ENCODE data around the gene NTPCR.
"Not testable (repeated sequence)": the region's sequence is repeated elsewhere in the genome, so short reads cannot be mapped to it uniquely, and the experiment has no call there.

Gene NTPCR

DNA sequence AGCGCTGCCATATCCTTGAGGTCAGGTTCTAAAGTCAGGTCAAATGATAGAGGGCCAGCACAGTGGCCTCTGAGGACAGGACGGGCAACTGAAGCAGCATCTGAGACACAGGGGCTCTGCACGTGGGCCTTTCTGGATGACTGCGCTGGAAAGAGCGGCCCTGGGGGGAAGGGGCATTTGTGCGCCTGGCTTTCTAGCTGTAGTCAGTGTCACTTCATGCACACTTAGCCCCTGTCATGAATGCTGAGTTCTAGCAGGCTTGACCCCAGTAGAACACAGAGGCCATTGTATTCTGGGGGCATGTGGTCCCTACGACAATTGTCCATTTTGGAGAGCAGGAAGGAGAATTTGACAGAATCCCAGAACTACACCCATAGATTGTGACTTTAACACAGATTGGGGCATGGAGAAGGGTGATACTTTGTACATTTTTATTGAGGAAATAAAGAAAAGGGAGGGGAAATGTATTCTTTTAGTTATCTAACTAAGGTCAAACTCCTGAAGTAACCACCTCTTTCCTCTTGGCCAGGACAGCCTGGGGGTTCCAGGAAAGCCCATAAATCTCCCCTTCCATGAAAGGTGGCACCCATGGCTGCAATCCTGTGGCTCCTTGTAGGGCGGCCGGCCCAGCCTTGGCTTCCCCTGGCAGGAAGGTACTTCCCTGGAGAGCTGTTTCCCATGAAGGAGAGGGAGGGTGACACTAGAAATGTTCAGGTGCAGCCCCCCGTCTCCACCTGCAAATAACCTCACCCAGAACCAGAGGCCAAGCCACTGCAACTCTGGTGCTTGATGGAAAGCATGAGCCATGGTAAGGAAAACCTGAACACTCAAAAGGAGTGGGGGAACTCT is 34.4 kb downstream of the NTPCR start:
- no peak for DNase-seq (ENCODE audit: low spot score)

DNA sequence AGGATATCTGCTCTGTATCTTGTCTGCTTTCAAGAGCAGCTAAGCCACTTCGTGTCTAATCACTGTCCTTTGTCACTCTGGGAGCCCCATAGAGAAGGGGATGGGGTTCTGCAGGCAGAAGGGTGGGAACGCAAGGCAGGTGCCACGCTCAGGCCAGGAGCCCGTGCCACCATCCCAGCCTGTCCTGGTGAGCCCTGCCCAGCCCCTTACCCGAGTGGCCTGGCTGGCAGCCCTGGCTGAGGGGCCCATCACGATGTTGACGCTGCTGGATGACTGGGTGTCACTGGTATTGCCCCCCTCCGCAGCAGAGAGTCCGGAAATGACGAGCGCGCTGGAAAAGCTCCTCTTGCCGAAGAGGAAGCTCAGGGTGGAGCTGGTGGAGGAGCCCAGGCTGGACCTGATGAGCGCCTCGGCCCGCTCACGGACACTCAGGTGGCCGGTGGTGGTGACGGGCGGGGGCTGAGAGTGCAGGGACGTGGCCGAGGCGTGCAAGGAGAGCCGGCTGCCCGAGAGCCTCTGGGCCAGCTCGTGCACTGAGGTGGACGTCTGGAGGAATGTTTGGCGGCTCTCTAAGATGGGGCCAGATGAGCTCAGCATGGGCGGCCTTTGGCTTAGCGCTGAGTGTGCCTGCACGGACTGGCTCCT is 35.6 kb downstream of the NTPCR start:
- DNase-seq (ENCODE audit: low spot score): no peak

DNA sequence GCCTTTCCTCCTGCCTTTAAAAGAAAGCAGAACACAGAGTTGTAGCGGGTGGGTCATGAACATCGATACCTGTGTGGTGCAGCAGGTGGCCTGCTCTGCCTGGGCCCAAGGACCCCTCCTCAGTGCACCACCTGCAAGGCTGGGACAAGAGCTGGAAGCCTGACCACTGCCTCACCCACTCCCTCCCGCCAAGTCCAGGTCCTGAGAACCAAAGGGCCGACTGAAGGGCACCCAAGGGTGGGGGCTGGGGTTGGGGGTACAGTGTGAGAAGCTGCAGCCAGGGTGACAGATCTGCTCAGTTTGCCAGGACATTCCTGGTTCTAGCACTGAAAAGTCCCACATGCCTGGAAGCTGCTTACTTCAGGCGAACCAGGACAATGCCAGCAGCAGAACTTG is 36.1 kb downstream of the NTPCR start:
- no peak for DNase-seq (ENCODE audit: low spot score)

DNA sequence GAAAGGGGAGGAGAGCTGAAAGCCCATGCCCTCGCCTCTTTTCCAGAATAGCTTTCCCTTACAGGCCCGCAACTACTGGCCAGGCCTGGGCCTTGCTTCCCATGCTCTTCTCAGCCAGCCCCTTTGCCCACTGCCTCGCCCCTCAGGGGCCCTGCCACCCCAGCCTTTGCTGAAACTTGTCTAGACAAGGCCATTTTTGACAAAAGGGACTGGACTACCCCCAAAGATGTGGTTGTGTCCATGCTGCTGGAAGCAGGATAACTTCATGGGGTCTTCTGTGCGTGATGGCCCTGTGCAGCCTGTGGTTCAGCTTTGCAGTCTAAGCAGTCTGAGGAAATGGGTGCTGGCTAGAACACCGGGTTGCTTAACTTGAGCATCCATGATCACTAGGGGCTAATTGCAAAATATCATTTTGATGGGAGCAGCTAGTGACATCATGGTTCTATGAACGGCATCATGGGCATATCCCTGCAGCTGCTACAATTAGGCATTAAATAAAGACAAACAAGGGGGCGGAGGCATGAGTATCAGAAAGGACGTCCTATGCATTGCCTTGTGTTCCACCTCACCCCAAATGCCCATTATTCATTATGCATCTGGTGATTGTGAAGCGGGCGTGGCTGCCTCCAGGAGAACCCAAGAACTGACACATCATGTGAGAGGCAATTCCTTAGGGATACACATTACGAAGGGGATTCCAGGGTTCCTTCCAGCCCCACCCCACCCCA is 36.8 kb downstream of the NTPCR start:
- no peak for DNase-seq (ENCODE audit: low spot score)

DNA sequence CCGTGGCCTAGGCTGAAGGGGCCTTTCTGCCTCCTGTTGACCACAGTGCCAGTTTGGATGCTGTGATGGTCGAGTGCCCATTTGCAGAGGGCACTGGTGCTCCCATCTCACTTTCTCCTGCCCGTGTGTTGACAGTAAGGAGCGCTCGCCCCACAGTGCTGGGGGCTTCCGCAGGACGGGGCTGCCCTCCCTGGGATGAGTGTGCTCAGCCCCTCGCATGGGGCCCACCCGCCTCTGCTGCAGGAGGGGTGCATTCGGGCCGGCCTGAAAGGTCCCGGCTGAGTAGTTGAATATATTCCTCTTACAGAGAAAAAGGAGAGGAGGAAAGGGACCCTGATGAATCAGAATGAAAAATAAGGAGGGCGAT is 37.3 kb downstream of the NTPCR start:
- no peak for DNase-seq (ENCODE audit: low spot score)

DNA sequence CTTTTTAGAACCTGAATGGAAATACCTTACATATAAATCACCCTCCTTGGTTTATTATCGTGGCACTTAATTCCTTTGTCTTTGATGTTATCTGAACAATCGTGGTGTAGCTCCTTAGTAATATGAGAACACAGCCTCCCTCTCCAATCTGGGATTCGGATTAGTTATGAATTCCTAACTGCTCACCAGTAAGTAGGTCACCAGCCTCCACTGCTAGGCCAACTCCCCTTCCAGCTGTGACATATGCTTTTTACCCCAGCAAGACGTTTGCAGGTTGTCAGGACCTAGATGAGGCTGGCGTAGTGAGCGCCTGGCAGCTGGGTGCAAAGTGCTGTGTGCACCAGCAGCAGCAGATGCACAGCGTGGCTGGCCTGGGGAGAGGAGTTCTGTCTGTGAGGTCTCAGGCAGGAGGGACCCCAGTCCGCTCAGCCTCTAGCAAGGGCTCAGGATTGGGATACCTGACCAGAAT is 38.2 kb downstream of the NTPCR start:
- no peak for DNase-seq (ENCODE audit: low spot score)

DNA sequence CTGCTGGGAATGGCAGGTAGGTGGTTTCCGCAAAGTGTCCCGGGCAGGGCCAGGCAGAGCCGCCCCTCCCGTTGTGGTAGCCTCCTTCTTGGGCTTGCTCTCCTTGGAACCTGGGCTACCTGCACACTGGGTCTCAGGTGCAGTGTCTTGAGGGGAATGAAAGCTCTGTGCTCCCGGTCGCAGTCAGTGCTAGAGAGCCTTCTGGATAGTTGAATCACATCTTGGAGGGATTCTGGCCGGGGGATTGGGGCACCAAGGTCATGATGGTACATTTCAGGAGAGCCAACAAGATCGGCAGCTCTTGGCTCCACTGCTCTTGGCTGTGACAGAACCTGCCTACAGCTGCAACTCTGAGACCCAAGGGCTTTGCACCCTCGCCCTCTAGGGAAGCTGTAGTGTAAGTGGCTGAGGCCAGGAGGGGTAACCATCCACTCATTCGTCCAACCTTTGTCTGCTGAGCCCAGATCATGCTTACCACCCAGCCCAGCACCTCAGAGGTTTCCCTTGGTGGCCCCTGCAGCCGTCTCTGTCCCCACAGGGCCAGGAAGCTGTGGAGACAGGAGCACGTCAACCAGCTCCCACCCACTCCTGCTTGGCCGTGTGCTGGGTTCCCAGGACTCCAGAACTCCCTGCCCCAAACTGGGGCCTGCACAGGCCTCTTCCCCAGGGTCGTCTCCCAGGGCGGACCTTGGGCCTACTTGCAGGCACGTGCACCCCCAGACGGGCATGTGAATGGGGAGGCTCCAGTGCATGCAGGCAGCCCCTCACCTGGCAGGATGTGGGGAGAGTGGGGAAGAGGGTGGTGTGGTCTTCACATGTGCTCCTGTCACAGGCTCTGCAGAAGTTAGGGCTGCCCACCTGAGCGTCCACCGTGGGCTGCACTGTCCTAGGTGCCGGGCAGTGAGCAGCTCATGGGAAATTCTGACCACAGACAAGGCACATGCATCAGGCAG is 40.0 kb downstream of the NTPCR start:
- DNase-seq (ENCODE audit: low spot score): no peak

DNA sequence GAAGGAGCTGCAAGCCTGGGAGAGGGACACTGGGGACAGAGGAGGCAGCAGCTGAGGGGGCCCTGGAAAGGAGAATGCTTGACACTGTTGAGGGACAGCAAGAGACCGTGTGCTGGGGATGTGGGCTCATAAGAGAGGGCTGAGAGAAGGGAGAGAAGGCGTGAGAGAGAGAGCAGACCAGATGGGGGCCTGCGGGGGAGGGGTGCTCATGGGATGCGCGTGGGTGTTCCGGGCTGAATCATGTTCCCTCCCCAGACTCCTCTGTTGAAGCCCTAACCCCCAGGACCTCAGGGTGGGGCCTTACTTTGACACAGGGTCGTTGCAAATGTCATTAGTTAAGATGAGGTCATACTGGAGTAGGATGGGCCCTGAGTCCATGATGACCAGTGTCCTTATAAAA is 40.8 kb downstream of the NTPCR start:
- no peak for DNase-seq (ENCODE audit: low spot score)

DNA sequence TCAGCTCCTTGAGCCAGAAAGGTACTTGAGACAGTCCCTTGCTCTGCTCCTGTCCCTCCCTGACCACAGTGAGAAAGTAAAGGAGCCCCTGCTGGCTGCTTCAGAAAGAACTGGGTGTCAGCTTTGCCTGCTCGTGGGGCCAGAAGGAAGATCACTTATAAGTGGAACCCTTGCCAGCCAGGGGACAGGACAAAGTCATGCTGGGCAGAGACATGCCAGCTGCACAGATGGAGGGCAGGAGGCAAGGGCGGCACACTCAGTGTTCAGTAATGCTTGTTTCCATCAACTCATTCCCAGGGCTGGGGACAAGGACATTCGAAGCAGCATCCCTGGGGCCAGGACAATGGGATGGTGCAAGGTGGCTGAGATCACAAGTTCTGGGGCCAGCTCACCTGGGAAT is 41.8 kb downstream of the NTPCR start:
- no peak for DNase-seq (ENCODE audit: low spot score)

DNA sequence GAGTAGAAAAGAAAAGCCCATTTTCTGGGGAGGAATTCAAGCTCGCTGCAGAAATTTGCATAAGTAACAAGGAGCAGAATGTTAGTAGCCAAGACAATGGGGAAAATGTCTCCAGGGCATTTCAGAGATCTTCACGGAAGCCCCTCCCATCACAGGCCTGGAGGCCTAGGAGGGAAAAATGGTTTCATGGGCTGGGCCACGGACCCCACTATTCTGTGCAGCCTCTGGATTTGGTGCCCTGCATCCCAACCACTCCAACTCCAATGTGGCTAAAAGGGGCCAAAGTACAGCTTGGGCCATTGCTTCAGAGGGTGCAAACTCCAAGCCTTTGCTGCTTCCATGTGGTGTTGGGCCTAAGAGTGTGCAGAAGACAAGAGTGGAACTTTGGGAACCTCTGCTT is 43.1 kb downstream of the NTPCR start:
- DNase-seq (ENCODE audit: low spot score): no peak

DNA sequence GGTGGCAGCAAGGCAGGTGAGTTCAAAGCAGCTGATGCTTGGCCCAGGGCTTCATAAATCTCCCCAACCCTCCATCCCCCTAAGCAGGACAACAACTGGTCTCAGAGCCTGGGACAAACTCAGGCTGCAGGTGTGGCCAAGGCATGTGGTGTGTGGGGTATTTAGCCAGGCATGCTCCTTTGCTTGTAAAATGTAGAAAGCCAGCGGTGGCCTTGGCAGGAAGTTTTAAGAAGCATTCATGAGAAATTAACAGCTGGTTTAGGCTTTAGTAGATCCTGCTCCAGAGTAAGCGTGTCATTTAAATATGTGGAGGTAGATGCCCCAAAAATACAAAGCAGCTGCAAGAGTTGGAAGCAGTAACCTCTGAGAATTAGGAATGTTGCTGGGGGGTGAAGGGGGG is 44.8 kb downstream of the NTPCR start:
- no peak for DNase-seq (ENCODE audit: low spot score)

DNA sequence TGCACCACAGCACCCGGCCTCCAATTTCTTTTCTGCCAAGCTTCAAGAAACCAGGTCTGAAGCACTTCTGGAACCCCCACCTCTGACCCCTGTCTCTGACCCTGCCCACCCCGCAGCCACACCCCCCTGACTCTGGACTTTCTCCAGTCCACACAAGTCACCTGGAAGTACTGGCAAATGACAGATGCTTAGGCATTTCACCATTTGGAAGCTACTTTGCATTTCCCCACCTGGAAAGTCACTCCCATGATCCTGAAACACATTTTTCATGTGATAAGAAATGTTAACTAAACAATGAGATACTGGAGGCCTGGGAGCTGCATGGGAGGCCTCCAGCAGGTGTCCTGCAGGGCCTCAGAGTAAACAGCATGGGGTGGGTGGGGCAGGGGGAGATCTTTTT is 45.7 kb downstream of the NTPCR start:
- no peak for DNase-seq (ENCODE audit: low spot score)

DNA sequence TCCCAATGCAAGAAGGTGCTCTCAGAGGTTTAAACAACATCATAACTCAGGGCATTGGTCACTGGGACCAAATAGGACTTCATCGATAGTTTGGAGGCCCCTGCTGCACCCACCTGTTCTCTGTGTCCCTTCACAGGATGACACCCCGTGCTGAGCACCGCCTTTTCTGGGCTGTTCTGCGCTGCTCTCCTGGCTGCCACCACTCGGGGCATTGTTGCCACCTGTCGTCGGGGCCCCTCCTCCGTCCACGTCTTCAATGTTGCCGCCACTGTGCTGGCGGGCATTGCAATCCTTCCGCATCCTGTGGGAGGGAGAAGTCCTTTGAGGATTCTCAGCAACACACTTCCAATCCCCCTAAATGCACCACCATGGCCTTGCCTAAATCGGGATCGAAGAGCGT is 47.7 kb downstream of the NTPCR start:
- no peak for DNase-seq (ENCODE audit: low spot score)

DNA sequence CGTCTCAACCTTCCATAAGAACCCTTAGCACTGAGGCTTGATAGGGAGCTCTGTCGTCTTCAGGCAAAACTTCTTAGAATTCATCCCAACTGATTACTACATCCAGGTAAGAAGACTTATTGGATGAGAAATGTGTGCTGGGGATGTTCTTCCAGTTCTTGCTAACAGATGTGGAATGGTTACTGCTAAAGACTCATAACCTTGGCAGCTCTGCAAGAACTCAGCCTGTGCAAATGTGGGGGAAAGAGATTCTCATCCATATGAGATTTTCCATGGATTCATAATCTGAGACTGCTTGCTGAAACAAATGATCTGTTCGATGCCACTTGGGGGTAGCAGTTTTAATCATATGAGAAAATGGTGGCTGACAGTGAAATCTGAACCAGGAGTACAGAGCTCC is 48.2 kb downstream of the NTPCR start:
- no peak for DNase-seq (ENCODE audit: low spot score)

DNA sequence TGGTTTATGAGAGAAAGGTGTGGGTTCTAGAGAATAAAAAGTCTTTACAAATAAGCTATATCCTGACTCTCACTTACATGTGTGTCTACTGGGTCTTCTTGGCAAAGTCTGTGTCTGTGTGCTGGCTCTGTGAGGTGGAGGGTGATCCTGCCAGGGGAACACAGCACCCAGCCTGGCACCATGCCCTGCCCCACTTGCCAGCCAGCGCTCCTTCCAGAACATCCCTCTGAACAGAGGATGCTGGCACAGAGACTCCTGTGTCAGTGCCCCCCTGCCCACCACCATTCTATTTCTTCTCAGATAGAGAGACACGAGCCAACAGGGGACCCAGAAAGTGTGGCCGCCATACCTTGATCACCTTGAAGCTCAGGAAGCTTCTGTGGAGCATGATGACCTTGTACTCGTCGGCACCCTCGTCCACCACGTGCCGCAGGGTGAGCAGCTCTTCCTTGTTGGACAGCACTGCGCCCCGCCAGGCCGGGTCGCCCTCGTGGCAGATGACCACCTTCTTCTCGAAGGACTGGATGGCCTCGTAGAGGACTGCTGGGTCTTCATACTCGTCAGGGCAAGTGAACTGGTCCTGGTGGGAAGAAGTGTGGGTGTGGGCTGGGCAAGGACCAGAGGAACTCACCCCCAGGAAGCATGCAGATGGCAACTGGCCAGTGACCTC is 49.7 kb downstream of the NTPCR start:
- no peak for DNase-seq (ENCODE audit: low spot score)

DNA sequence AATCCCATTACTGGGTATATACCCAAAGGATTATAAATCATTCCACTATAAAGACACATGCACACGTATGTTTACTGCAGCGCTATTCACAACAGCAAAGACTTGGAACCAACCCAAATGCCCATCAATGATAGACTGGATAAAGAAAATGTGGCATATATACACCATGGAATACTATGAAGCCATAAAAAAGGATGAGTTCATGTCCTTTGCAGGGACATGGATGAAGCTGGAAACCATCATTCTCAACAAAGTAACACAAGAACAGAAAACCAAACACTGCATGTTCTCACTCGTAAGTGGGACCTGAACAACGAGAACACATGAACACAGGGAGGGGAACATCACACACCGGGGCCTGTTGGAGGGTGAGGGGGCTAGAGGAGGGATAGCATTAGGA is 53.2 kb downstream of the NTPCR start:
- DNase-seq (ENCODE audit: low spot score): not testable (repeated sequence)

DNA sequence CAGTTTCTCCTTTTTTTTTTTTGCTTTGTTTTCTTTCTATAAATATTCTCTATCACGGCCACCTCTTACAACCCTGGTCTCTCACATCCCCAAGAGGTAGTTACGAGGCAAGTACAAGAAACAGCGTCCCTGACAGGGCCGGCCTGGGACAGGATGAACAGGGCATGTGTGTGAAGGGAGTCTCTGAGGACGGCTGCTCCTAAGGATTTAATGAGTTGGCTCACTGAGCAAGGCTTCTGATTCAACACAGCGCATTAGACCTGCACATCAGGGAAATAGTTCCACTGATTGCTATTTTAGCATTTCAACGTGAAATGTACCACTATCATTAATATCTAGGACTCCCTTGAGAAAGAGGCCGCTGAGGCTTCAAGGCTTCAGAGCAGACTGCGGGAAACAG is 54.0 kb downstream of the NTPCR start:
- DNase-seq (ENCODE audit: low spot score): no peak

DNA sequence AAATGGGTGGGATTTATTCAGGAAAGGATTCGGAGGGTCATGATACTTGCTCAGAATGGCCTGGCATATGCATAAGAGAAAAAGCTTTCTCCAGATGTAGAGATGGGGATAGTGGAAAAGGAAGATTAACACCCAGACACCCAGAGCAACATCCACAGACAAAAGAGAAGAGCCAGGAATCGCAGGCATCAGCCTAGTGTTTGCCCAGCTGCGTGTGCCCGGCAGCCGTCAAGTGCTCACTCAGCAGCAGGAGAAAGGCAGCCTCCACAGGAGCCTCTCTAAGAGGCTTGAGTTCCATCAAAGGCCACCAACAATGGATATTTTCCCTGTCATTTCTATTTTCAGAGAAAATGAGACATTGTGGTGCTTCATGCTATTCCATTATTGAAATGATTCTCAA is 54.7 kb downstream of the NTPCR start:
- DNase-seq (ENCODE audit: low spot score): no peak

DNA sequence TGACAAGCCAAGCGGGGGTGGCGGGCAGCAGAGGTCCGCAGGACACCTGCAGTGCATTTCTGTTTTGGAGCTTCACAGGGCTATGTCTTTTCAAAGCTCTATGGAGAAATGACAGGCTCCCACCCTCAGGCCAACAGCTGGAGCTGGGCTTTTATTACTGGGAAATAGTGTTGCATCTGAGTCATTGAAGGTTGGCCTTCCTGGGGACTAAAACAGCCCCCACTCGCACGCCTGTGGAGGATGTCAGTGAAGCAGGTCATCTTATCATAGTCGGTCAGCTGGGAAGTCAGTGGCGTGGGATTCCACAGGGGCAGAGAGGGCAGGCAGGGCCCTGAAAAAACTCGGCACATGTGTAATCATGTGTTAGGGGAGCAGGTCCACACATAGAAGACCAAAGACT is 55.3 kb downstream of the NTPCR start:
- no peak for DNase-seq (ENCODE audit: low spot score)

DNA sequence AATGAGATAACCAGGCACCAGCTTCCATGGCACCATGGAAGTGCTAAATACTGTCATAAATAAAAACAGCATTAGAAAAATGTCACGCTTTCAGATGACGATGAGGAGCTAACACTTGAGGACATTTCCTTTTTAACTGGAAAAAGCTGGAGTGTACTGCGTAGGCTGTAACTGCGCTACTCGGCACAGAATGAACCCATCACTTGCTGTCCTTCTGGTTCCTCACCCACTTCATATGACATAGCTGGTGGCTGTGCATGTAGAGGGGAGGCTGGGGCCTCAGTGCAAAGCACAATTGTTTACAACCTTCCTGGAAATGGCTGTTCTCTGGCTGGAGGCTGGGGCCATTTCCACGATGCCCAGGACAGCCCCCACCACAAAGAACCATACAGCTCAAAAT is 55.7 kb downstream of the NTPCR start:
- DNase-seq (ENCODE audit: low spot score): no peak

DNA sequence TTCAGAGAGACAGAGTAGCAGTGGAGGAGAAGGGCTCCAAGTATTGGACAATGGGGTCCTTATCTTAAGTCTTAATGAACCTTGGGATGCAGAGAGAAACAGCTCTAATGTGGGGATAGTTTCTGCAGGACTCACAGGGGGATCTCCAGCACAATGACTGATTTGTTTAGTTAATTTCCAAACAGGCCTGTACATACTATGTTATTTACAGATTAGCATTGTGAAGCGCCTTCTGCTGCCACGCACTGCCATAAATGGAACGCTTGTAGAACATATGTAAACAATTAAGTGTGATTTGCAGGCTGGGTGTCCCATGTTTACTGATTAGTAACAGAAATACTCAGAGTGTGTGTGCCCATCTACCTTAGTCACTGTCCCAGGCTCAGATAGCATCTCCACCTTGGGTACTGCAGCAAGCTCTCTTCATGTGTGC is 56.1 kb downstream of the NTPCR start:
- DNase-seq (ENCODE audit: low spot score): no peak

Measured in activated CD4-positive, alpha-beta T cell treated with anti-CD3 and anti-CD28 coated beads, Interleukin-2, Interleukin-4, amounts not matched to agents 100 ng/mL and 50 ng/mL, durations not matched to agents 16 hours and 8 hours (primary cell).